GM12874 (cell line): Measurements from ENCODE around the gene PEX12.

Source experiments
- CTCF ChIP-seq: IDR thresholded peaks from 2 replicates; pipeline ENCODE4 v1.5.1; 2011; ENCODE audit warnings: low read depth, mild to moderate bottlenecking, control low read depth, low read length, moderate library complexity; ENCODE audit not compliant: insufficient read depth

Gene PEX12

GRCh38 chr17:35575759-35576158 is 2.6 kb downstream of the PEX12 start:
- no peak for TF ChIP-seq CTCF

GRCh38 chr17:35569405-35569804 is 9.0 kb downstream of the PEX12 start:
- no peak for TF ChIP-seq CTCF

DNA sequence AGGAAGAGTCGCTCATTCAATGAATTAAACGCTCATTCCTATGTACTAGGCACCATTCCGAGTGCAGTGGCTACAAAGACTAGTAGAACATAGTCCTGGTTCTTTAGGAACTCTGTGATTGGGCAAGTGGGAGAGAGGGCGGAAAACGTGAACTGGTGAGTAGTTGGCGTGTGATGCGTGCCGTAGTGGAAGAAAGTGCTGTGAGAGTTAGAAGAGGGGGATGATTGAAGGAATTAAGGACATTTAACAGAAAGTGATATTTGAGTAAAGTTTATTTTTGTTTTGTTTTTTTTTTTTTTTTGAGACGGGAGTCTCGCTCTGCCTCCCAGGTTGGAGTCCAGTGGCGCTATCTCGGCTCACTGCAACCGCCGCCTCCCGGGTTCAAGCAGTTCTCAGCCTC is 9.8 kb downstream of the PEX12 start:
- TF ChIP-seq CTCF: no peak

DNA sequence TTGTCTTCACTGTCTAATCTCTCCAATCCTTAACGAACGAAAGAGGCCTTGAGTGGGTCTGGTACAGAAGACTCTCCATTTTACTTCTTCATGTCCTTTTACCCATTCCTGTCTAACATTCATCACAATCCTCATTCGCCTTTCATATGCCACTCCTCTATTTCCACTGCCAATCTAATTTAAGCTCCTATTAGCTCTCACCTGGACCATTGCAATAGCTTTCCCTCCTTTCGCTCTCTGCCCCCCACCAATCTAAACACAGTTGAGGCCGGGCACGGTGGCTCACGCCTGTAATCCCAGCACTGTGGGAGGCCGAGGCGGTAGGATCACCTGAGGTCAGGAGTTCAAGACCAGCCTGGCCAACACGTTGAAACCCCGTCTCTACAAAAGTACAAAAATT is 11.4 kb downstream of the PEX12 start:
- no peak for TF ChIP-seq CTCF

DNA sequence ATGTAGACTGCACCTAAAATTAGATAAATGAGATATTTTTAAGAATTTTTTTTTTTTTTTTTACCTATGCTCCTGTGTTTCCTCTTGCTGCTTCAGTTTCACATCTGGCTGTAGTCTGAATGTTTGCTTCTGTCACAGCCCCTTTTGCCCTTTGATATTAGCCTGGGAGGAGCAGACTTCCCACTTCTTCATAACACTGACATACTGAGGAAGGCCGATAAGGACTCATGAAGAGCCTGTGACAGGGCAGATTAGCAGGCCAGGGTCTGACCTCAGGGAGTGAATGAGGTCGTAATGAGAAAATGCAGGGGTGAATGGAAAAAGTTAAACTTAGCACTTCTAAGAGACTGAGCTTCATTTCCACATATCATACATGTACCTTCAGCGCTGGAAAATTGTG is 17.7 kb downstream of the PEX12 start, which contains the start of gene SLFN14:
Gene SLFN14 (minus strand): TSS at position 117 of the 400 bp plus-strand sequence. CDS start 2,757 bp downstream, outside the sequence.
- TF ChIP-seq CTCF: no peak

GRCh38 chr17:35559495-35560210 is 18.7 kb downstream of the PEX12 start:
- no peak for TF ChIP-seq CTCF

DNA sequence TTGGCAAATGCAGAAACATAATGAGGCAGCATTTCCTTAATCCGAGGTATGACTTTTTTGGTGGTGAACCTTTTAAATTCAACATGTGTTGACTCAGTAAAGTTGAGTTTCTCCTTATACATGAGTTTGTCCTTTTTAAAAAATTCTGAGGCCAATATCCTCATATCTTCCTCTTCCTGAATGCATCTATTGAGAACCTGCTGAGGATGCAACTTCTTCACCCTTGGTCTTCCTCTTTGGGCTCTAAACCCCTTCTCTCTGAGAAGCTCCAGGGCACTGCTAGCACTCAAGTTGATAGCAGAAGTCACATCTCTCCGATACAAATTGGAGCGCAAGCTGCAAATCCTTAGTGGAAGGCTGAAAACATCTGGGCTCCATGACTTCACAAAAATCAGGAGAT is 21.0 kb downstream of the PEX12 start:
- no peak for TF ChIP-seq CTCF
